ENCODE data around the gene KCNMA1. TPM values are rescaled to one million over a fixed set of nuclear protein-coding genes. Genes with fewer than 3 reads are reported as not detected.
"Not testable (repeated sequence)": the region's sequence is repeated elsewhere in the genome, so short reads cannot be mapped to it uniquely, and the experiment has no call there.

Gene KCNMA1
- polyA plus RNA-seq, 1 of the 3 experiments (the other 2 are of a cell fraction), result 107 TPM

DNA sequence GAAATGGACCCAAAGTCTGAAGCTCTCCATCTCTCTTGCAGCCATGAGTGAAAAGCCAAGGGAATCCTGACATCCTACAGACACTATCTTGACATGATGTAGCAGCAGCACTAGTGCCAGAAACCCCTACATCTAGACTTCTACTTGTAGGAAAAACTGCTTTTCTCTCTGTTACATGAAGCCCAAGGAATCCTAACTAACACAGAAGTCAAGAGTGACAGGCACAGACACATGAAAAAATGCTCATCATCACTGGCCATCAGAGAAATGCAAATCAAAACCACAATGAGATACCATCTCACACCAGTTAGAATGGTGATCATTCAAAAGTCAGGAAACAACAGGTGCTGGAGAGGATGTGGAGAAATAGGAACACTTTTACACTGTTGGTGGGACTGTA is 297.7 kb downstream of the KCNMA1 start:
- H3K4me1 ChIP-seq (ENCODE audit: control insufficient read depth in 1 of 2, insufficient read depth in 2 of 2, low read depth in 1 of 2, low read length in 1 of 2); H3K36me3 ChIP-seq (replicated peaks in 1 of 2; ENCODE audit: control insufficient read depth in 1 of 2, insufficient read depth in 2 of 2, low read length in 1 of 2); H3K9me3 ChIP-seq; H3K4me2 ChIP-seq; POLR2A ChIA-PET; H2AFZ ChIP-seq (ENCODE audit: low read depth); H3F3A ChIP-seq (replicated peaks; ENCODE audit: insufficient read depth); H3K27me3 ChIP-seq (ENCODE audit: insufficient read depth); H3K27ac ChIP-seq (ENCODE audit: low read depth in 2 of 2, low read length in 1 of 2); H3K9ac ChIP-seq; H3K9me2 ChIP-seq; CTCF ChIA-PET; H3K4me3 ChIP-seq (ENCODE audit: low read depth in 2 of 2, low read length in 1 of 2); DNase-seq; H4K20me1 ChIP-seq (ENCODE audit: insufficient read depth); H3K79me2 ChIP-seq (ENCODE audit: insufficient read depth): not testable (repeated sequence)

- no peak overlapping the region for H3K9ac ChIP-seq
- H3K4me3 ChIP-seq (ENCODE audit: low read depth in 2 of 2, low read length in 1 of 2), result no peak overlapping the region
- no peaks in the 10 kb centered on the region for H3K9me2 ChIP-seq
- no peaks in the 10 kb centered on the region for H3K27me3 ChIP-seq (ENCODE audit: insufficient read depth)
- H3K4me2 ChIP-seq, result no peak overlapping the region
- H3K79me2 ChIP-seq (ENCODE audit: insufficient read depth), result peaks cover 3% of the 10 kb centered on the region; the same call in 1 of the 2 replicates
- no peaks in the 10 kb centered on the region for H3K9me3 ChIP-seq
- H3K27ac ChIP-seq (ENCODE audit: low read depth in 2 of 2, low read length in 1 of 2), result no peak overlapping the region
- POLR2A ChIA-PET, result no interaction called here
- no peak for TF ChIP-seq FOSL2 (IDR thresholded peaks at IDR 0.05; ENCODE audit: borderline replicate concordance, low read depth)
- no peak for TF ChIP-seq SMC3 (IDR thresholded peaks at IDR 0.05; ENCODE audit: low read depth, low read length)
- TF ChIP-seq, protein P1, sequence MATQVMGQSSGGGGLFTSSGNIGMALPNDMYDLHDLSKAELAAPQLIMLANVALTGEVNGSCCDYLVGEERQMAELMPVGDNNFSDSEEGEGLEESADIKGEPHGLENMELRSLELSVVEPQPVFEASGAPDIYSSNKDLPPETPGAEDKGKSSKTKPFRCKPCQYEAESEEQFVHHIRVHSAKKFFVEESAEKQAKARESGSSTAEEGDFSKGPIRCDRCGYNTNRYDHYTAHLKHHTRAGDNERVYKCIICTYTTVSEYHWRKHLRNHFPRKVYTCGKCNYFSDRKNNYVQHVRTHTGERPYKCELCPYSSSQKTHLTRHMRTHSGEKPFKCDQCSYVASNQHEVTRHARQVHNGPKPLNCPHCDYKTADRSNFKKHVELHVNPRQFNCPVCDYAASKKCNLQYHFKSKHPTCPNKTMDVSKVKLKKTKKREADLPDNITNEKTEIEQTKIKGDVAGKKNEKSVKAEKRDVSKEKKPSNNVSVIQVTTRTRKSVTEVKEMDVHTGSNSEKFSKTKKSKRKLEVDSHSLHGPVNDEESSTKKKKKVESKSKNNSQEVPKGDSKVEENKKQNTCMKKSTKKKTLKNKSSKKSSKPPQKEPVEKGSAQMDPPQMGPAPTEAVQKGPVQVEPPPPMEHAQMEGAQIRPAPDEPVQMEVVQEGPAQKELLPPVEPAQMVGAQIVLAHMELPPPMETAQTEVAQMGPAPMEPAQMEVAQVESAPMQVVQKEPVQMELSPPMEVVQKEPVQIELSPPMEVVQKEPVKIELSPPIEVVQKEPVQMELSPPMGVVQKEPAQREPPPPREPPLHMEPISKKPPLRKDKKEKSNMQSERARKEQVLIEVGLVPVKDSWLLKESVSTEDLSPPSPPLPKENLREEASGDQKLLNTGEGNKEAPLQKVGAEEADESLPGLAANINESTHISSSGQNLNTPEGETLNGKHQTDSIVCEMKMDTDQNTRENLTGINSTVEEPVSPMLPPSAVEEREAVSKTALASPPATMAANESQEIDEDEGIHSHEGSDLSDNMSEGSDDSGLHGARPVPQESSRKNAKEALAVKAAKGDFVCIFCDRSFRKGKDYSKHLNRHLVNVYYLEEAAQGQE (IDR thresholded peaks at IDR 0.05; ENCODE audit: low read depth, low read length), result no peak
- no peak for TF ChIP-seq MEF2A (IDR thresholded peaks at IDR 0.05; ENCODE audit: borderline replicate concordance, low read depth)
- TF ChIP-seq EZH2phosphoT487 (IDR thresholded peaks at IDR 0.05; ENCODE audit: borderline replicate concordance, low read depth), result no peak
- no peak for TF ChIP-seq NRF1 (IDR thresholded peaks at IDR 0.05; ENCODE audit: low read depth, low read length)
- no peak for TF ChIP-seq MXI1 (IDR thresholded peaks at IDR 0.05; ENCODE audit: low read depth, low read length)
- no peak for TF ChIP-seq YY1 (IDR thresholded peaks at IDR 0.05; ENCODE audit: low read depth)
- TF ChIP-seq NFIC (IDR thresholded peaks at IDR 0.05; ENCODE audit: borderline replicate concordance), result no peak
- TF ChIP-seq GABPA (IDR thresholded peaks at IDR 0.05; ENCODE audit: low read depth), result no peak
- no peak for TF ChIP-seq FOXM1 (IDR thresholded peaks at IDR 0.05; ENCODE audit: low read depth)
- no peak for TF ChIP-seq USF2 (IDR thresholded peaks at IDR 0.05; ENCODE audit: borderline replicate concordance, low read depth, low read length)
- TF ChIP-seq, protein P2, sequence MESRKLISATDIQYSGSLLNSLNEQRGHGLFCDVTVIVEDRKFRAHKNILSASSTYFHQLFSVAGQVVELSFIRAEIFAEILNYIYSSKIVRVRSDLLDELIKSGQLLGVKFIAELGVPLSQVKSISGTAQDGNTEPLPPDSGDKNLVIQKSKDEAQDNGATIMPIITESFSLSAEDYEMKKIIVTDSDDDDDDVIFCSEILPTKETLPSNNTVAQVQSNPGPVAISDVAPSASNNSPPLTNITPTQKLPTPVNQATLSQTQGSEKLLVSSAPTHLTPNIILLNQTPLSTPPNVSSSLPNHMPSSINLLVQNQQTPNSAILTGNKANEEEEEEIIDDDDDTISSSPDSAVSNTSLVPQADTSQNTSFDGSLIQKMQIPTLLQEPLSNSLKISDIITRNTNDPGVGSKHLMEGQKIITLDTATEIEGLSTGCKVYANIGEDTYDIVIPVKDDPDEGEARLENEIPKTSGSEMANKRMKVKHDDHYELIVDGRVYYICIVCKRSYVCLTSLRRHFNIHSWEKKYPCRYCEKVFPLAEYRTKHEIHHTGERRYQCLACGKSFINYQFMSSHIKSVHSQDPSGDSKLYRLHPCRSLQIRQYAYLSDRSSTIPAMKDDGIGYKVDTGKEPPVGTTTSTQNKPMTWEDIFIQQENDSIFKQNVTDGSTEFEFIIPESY (IDR thresholded peaks at IDR 0.05; ENCODE audit: borderline replicate concordance, low read depth), result no peak
- TF ChIP-seq CHD2 (IDR thresholded peaks at IDR 0.05; ENCODE audit: low read length, partially characterized antibody), result no peak
- TF ChIP-seq ELF1 (IDR thresholded peaks at IDR 0.05), result no peak
- no peak for TF ChIP-seq EP300 (IDR thresholded peaks at IDR 0.05; ENCODE audit: borderline replicate concordance in 1 of 2, low read depth in 1 of 2, low read length in 1 of 2)
- TF ChIP-seq PBX3 (IDR thresholded peaks at IDR 0.05), result no peak
- no peak for TF ChIP-seq RCOR1 (IDR thresholded peaks at IDR 0.05; ENCODE audit: low read length)
- no peak for TF ChIP-seq FOXJ3 (CRISPR knock-in tag; IDR thresholded peaks at IDR 0.05)
- no peak for TF ChIP-seq RFX5 (IDR thresholded peaks at IDR 0.05; ENCODE audit: low read length)
- CTCF ChIA-PET, result interaction anchor here (0.6 to 2.1 kb wide), 2 partner anchors 21 to 88 kb away, joined by 3 to 6 read pairs; no protein-coding TSS in a partner anchor
- no peaks in the 10 kb centered on the region for H3K36me3 ChIP-seq (replicated peaks in 1 of 2; ENCODE audit: control insufficient read depth in 1 of 2, insufficient read depth in 2 of 2, low read length in 1 of 2)
- WGBS (ENCODE audit: low lambda C conversion rate), result 56% methylated on average over 1 of the region's 1 CpG
- H2AFZ ChIP-seq (ENCODE audit: low read depth), result no peak overlapping the region
- no peaks in the 10 kb centered on the region for H4K20me1 ChIP-seq (ENCODE audit: insufficient read depth)
- no peaks in the 10 kb centered on the region for H3F3A ChIP-seq (replicated peaks; ENCODE audit: insufficient read depth)
- no peak for DNase-seq
- no peaks in the 10 kb centered on the region; a peak in 1 of 4 replicates for H3K4me1 ChIP-seq (ENCODE audit: control insufficient read depth in 1 of 2, insufficient read depth in 2 of 2, low read depth in 1 of 2, low read length in 1 of 2)
Measured at GRCh38 chr10:77339166-77339565, 298.4 kb downstream of the KCNMA1 start.

Data from SK-N-SH (cell line).